HAP-1 (cell line): Measurements from ENCODE around the gene SPATA7.
"Not testable (repeated sequence)": the region's sequence is repeated elsewhere in the genome, so short reads cannot be mapped to it uniquely, and the experiment has no call there.

Experiments used
- DNase-seq, 2 experiments: peaks; one replicate each; pipeline ENCODE4 v3.0.0-alpha.2; 2016 to 2020; ENCODE audit warnings: low spot score in 2 of 2
- H3K27me3 ChIP-seq: fragments of 250-450 bp; sonication (Bioruptor Pico); 2 replicates; pipeline ENCODE4 v1.5.1; 2020; ENCODE audit warnings: low read depth, mild to moderate bottlenecking, moderate library complexity
- H3K36me3 ChIP-seq: fragments of 250-450 bp; sonication (Bioruptor Pico); replicated peaks from 2 replicates; pipeline ENCODE4 v1.5.1; 2020; ENCODE audit warnings: mild to moderate bottlenecking
- H3K4me1 ChIP-seq: fragments of 250-450 bp; sonication (Bioruptor Pico); 2 replicates; pipeline ENCODE4 v1.5.1; 2020; ENCODE audit warnings: mild to moderate bottlenecking
- H3K4me3 ChIP-seq: fragments of 250-450 bp; sonication (Bioruptor Pico); 2 replicates; pipeline ENCODE4 v1.5.1; 2020; ENCODE audit warnings: mild to moderate bottlenecking, moderate library complexity
- H3K9me3 ChIP-seq: fragments of 250-450 bp; sonication (Bioruptor Pico); 2 replicates; pipeline ENCODE4 v1.5.1; 2020; ENCODE audit warnings: mild to moderate bottlenecking, moderate library complexity
- in situ Hi-C: fragments of 300-500 bp; cut with MboI; formaldehyde crosslinking; loops from 3 replicates; pipeline ENCODE4 v1.14.3; 2020; ENCODE audit warnings: low sequenced_read_pairs, inconsistent platforms, mixed read lengths

SPATA7 gene

GRCh38 chr14:88380405-88380804 lies 5.1 kb upstream of the SPATA7 start:
- no peaks in the 10 kb centered on the region for H3K36me3 ChIP-seq
- H3K27me3 ChIP-seq: peaks cover 15% of the 10 kb centered on the region
- no peak overlapping the region for H3K4me3 ChIP-seq
- in situ Hi-C loops: no loop called here
- no peaks in the 10 kb centered on the region; the same call in 1 of the 2 replicates for H3K9me3 ChIP-seq
- H3K4me1 ChIP-seq: no peaks in the 10 kb centered on the region
- DNase-seq: no peak

- H3K36me3 ChIP-seq, DNase-seq, in situ Hi-C loops, H3K4me1 ChIP-seq, H3K9me3 ChIP-seq, H3K4me3 ChIP-seq: not testable (repeated sequence)
- peaks cover 15% of the 10 kb centered on the region for H3K27me3 ChIP-seq
Measured at GRCh38 chr14:88381634-88382033, 3.8 kb upstream of the SPATA7 start.

GRCh38 chr14:88384718-88385117 lies 739 bp upstream of the SPATA7 start:
- DNase-seq: no peak
- no peaks in the 10 kb centered on the region; the same call in 1 of the 2 replicates for H3K4me1 ChIP-seq
- in situ Hi-C loops: no loop called here

GRCh38 chr14:88386256-88386794 lies 868 bp downstream of the SPATA7 start:
- Histone ChIP-seq H3K27me3 (peaks cover 12% of the 10 kb centered on the region), H3K4me1 (no peaks in the 10 kb centered on the region; the same call in 1 of the 2 replicates), H3K4me3 (peak overlapping the region; percentile 79), H3K36me3 (no peaks in the 10 kb centered on the region), H3K9me3 (no peaks in the 10 kb centered on the region)
- in situ Hi-C loops: no loop called here
- DNase-seq: peak in 1 of 2 experiments; percentile 13

More at GRCh38 chr14:88384718-88385117, 739 bp upstream of the SPATA7 start:
- no peaks in the 10 kb centered on the region for H3K9me3 ChIP-seq
- no peaks in the 10 kb centered on the region for H3K36me3 ChIP-seq
- peak overlapping the region; percentile 79 for H3K4me3 ChIP-seq
- H3K27me3 ChIP-seq: peaks cover 12% of the 10 kb centered on the region

- in situ Hi-C loops: no loop called here
- no peak for DNase-seq
- H3K36me3 ChIP-seq: no peaks in the 10 kb centered on the region; the same call in 1 of the 2 replicates
- H3K4me1 ChIP-seq: no peaks in the 10 kb centered on the region; the same call in 1 of the 2 replicates
- H3K27me3 ChIP-seq: peaks cover 5% of the 10 kb centered on the region
- H3K9me3 ChIP-seq: no peaks in the 10 kb centered on the region
- H3K4me3 ChIP-seq: no peak overlapping the region
Measured at GRCh38 chr14:88388741-88389282, 3.4 kb downstream of the SPATA7 start.

- no peaks in the 10 kb centered on the region for H3K4me1 ChIP-seq
Measured at GRCh38 chr14:88392609-88393008, 7.2 kb downstream of the SPATA7 start.

GRCh38 chr14:88411039-88411438 lies 25.6 kb downstream of the SPATA7 start:
- Histone ChIP-seq H3K27me3 (no peaks in the 10 kb centered on the region), H3K4me3 (no peak overlapping the region), H3K4me1 (no peaks in the 10 kb centered on the region), H3K36me3 (no peaks in the 10 kb centered on the region), H3K9me3 (no peaks in the 10 kb centered on the region; the same call in 1 of the 2 replicates)
- DNase-seq: no peak
- in situ Hi-C loops: no loop called here

More at GRCh38 chr14:88392609-88393008, 7.2 kb downstream of the SPATA7 start:
- no peaks in the 10 kb centered on the region; the same call in 1 of the 2 replicates for H3K36me3 ChIP-seq
- no peaks in the 10 kb centered on the region for H3K27me3 ChIP-seq
- H3K9me3 ChIP-seq: no peaks in the 10 kb centered on the region
- no peak overlapping the region for H3K4me3 ChIP-seq
- in situ Hi-C loops: no loop called here
- DNase-seq: no peak

GRCh38 chr14:88417594-88417993 lies 32.1 kb downstream of the SPATA7 start:
- in situ Hi-C loops: no loop called here
- no peaks in the 10 kb centered on the region for H3K4me1 ChIP-seq
- no peaks in the 10 kb centered on the region for H3K27me3 ChIP-seq
- no peaks in the 10 kb centered on the region; the same call in 1 of the 2 replicates for H3K9me3 ChIP-seq
- H3K36me3 ChIP-seq: no peaks in the 10 kb centered on the region
- H3K4me3 ChIP-seq: no peak overlapping the region
- DNase-seq: no peak

GRCh38 chr14:88420187-88420586 lies 34.7 kb downstream of the SPATA7 start:
- no peaks in the 10 kb centered on the region for H3K36me3 ChIP-seq
- H3K27me3 ChIP-seq: no peaks in the 10 kb centered on the region
- H3K9me3 ChIP-seq: no peaks in the 10 kb centered on the region; the same call in 1 of the 2 replicates
- H3K4me3 ChIP-seq: no peak overlapping the region
- no peaks in the 10 kb centered on the region for H3K4me1 ChIP-seq
- in situ Hi-C loops: no loop called here
- no peak for DNase-seq

GRCh38 chr14:88421286-88421685 lies 35.8 kb downstream of the SPATA7 start:
- Histone ChIP-seq H3K4me1 (no peaks in the 10 kb centered on the region), H3K4me3 (no peak overlapping the region), H3K9me3 (no peaks in the 10 kb centered on the region), H3K27me3 (no peaks in the 10 kb centered on the region), H3K36me3 (no peaks in the 10 kb centered on the region)
- no peak for DNase-seq
- in situ Hi-C loops: no loop called here

- Histone ChIP-seq H3K27me3 (no peaks in the 10 kb centered on the region), H3K36me3 (no peaks in the 10 kb centered on the region), H3K9me3 (no peaks in the 10 kb centered on the region), H3K4me3 (no peak overlapping the region), H3K4me1 (no peaks in the 10 kb centered on the region)
- in situ Hi-C loops: no loop called here
- no peak for DNase-seq
Measured at GRCh38 chr14:88422047-88422446, 36.6 kb downstream of the SPATA7 start.

GRCh38 chr14:88422919-88423650 lies 37.6 kb downstream of the SPATA7 start:
- no peak for DNase-seq

GRCh38 chr14:88424573-88424972 lies 39.1 kb downstream of the SPATA7 start:
- Histone ChIP-seq H3K9me3 (no peaks in the 10 kb centered on the region), H3K27me3 (no peaks in the 10 kb centered on the region), H3K36me3 (no peaks in the 10 kb centered on the region), H3K4me3 (no peak overlapping the region), H3K4me1 (no peaks in the 10 kb centered on the region)
- DNase-seq: no peak
- in situ Hi-C loops: no loop called here

More at GRCh38 chr14:88422919-88423650, 37.6 kb downstream of the SPATA7 start:
- in situ Hi-C loops: no loop called here
- no peaks in the 10 kb centered on the region for H3K36me3 ChIP-seq
- no peaks in the 10 kb centered on the region for H3K4me1 ChIP-seq
- H3K4me3 ChIP-seq: no peak overlapping the region
- H3K27me3 ChIP-seq: no peaks in the 10 kb centered on the region
- H3K9me3 ChIP-seq: no peaks in the 10 kb centered on the region

- Histone ChIP-seq H3K36me3 (no peaks in the 10 kb centered on the region), H3K27me3 (no peaks in the 10 kb centered on the region), H3K4me3 (no peak overlapping the region), H3K4me1 (no peaks in the 10 kb centered on the region), H3K9me3 (no peaks in the 10 kb centered on the region)
- in situ Hi-C loops: no loop called here
- DNase-seq: no peak
Measured at GRCh38 chr14:88426271-88426670, 40.8 kb downstream of the SPATA7 start.
